ENCODE data around the gene GRM8.

DNA sequence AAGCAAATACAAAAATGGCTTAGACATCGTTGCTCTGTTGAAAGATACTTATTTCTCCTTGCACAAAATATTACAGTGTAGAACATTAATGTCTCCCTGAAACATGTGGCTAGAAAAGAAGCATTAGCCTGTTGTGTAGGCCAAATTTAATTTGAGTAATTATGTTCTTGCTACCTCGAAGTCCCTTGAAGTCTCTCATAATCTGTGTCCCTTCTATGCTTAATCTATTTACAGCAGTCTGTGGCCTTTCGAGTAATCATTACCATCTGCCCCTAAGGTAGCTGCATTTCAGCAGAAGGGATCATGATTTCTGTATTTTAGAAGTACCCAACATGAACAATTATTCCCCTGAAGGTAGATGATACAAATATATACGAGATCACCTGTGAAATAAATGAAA lies 615.2 kb downstream of the GRM8 start:
- no peak for TF ChIP-seq EZH2phosphoT487 (IDR thresholded peaks at IDR 0.05; ENCODE audit: low read length)
- TF ChIP-seq, protein P1, sequence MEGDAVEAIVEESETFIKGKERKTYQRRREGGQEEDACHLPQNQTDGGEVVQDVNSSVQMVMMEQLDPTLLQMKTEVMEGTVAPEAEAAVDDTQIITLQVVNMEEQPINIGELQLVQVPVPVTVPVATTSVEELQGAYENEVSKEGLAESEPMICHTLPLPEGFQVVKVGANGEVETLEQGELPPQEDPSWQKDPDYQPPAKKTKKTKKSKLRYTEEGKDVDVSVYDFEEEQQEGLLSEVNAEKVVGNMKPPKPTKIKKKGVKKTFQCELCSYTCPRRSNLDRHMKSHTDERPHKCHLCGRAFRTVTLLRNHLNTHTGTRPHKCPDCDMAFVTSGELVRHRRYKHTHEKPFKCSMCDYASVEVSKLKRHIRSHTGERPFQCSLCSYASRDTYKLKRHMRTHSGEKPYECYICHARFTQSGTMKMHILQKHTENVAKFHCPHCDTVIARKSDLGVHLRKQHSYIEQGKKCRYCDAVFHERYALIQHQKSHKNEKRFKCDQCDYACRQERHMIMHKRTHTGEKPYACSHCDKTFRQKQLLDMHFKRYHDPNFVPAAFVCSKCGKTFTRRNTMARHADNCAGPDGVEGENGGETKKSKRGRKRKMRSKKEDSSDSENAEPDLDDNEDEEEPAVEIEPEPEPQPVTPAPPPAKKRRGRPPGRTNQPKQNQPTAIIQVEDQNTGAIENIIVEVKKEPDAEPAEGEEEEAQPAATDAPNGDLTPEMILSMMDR (IDR thresholded peaks at IDR 0.05; ENCODE audit: low read length) = no peak
